Myocyte (in vitro differentiated cells): ENCODE data around the gene DDX27. TPM values are rescaled to one million over a fixed set of nuclear protein-coding genes. Genes with fewer than 3 reads are reported as not detected.

ENCODE experiments used
- DNase-seq: peaks from one replicate; pipeline ENCODE4 v3.0.0-alpha.2; 2012; ENCODE audit warnings: low read depth
- total RNA-seq: library from RNA; depleted of rRNA; stranded (reverse); fragments of >200 nt; gene quantifications from 2 replicates; pipeline ENCODE4 v1.2.3, GENCODE V29; 2014

DDX27 gene
- total RNA-seq, 1 donor from 2014 or later: 33.7 TPM

DNA sequence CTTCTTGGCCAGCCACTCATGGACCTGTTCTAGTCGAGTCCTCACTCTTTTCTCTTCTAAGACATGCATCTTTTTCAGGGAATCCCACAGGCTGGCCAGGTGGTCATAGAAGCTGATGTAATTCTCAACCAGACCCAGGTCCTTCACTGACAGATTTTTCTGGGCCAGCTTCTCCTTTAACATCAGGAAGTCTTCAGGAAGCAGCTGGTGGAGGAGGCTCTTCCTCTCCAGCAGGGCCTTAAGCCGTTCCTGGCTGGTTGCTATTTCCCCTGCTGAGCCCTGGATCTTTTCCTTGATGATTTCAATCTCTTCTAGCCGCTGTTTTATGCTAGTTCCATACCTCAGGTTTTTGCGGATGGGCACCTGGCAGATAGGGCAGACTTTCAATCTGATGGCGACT, 28.6 kb downstream of the DDX27 start:
- DNase-seq: no peak

DNA sequence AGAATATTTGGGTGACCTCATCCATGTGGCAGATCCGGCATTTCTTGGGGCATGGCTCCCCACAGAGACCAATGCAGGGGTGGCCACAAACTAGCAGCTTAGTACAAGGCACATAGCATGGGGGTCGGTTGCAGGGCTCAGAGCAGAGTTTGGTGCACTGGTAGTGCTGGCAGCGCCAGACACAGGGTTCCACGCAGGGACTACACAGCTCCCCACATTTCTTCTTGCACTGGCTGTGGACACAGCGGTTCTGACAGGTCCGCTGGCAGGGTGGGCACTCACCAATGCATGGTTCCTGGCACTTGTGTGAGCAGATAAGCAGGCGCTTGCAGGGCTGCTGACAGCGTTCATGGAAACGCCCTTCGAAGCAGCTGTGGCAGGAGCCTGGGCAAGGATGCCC, 29.1 kb downstream of the DDX27 start:
- DNase-seq: peak; percentile 68

GRCh38 chr20:49248879-49249665, 29.9 kb downstream of the DDX27 start:
- no peak for DNase-seq

- DNase-seq: no peak
These were observed 33.5 kb downstream of the DDX27 start for GRCh38 chr20:49252556-49253350.

GRCh38 chr20:49256261-49256660, 37.0 kb downstream of the DDX27 start:
- DNase-seq: no peak

DNA sequence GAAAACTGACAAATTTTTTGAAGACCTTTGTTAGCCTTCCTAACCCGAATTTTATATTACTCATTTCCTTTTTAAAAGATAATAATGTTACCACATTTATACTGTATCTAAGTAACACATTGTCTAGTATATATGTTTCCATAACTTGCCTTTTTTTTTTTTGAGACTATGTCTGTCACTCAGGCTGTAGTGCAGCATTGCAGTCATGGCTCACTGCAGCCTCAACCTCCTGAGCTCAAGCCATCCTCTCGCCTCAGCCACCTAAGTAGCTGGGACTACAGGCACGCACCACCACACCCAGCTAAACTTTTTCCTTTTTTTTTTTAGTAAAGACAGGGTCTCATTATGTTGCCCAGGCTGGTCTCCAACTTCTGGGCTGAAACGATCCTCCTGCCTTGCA, 40.1 kb downstream of the DDX27 start:
- no peak for DNase-seq

GRCh38 chr20:49259799-49260198, 40.6 kb downstream of the DDX27 start:
- DNase-seq: no peak

- no peak for DNase-seq
These were observed 41.0 kb downstream of the DDX27 start for GRCh38 chr20:49260218-49260617.

GRCh38 chr20:49261173-49261572, 42.0 kb downstream of the DDX27 start:
- DNase-seq: no peak

- no peak for DNase-seq
These were observed 43.2 kb downstream of the DDX27 start for GRCh38 chr20:49262444-49262843.

- no peak for DNase-seq
These were observed 48.1 kb downstream of the DDX27 start for GRCh38 chr20:49267327-49267726.

GRCh38 chr20:49268600-49269365, 49.6 kb downstream of the DDX27 start:
- peak; percentile 75 for DNase-seq

DNA sequence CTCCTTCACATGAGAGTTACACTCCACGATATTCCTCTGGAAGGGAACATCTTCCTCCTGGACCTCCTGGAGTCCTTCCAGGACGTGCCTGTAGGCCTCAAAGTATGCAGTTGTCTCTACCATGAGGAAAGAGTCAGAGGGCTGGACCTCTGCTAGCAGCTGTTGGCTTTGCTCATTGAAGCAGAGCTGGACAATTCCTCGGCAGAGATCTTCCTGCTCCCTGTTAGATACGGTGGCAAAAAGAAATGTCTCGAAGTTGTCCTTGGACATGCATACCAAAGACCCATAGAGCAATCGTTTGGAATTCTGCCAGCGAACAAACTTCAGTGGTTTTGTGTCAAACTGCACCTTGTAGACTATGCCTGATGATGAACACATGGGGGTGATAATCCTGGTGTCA, 51.0 kb downstream of the DDX27 start:
- peak; percentile 93 for DNase-seq

DNA sequence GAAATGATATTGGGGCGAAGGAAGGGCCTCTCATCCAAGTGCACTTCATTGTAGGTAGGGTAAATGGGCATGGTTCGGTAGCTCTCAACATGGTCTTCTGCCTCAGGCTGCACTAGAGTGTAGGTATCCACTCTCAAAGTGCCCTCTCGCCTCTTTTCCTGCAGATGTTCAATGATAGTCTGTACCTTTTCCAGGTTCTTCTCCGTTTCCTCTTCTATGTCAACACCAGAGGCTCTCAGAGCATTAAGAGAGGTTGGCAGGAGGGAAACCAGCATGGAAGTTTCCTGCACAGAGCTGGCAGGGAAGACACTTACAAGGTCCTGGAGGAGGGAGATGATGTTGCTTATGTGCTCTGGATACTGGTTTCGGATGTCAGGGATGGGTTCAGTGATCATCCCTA, 51.5 kb downstream of the DDX27 start:
- no peak for DNase-seq

DNA sequence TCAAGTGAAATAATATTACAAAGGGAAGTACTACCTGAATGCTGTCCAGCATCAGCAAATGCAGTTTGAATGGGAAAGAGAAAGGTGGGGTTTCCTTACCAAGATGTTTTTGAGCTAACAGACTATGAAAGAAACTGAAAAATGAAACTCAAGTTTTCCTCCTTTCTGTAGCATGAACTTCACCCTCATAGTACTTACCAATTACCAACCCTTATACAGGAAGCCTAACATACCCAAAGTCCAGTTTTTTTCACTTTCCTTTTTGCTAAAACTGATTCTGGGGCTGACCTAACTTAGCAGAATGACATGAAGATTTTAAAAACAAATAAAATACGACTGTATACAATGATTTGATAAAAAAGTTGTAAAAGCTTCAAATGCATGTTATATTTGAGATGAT, 53.4 kb downstream of the DDX27 start:
- no peak for DNase-seq

DNA sequence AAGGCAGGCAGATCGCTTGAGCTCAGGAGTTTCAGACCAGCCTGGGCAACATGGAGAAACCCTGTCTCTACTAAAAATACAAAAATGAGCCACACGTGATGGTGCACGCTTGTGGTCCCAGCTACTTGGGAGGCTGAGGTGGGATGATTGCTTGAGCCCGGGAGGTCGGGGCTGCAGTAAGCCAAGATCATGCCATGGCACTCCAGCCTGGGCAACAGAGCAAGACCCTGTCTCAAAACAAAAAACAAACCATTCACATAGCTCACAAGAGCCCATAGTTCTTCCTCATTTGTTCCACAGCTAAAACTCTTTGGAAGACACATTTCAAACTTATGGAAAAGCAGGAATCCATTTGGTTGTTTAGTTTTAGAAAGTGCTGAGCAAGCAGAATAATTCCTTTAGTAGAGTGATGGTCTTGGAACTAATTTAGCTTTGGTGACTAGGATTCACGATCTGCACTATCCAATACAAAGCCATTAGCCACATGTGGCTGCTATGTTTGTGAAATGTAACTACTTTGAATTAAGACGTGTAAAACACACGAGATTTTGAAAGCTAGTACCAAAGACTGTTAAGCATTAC, 54.6 kb downstream of the DDX27 start:
- no peak for DNase-seq

DNA sequence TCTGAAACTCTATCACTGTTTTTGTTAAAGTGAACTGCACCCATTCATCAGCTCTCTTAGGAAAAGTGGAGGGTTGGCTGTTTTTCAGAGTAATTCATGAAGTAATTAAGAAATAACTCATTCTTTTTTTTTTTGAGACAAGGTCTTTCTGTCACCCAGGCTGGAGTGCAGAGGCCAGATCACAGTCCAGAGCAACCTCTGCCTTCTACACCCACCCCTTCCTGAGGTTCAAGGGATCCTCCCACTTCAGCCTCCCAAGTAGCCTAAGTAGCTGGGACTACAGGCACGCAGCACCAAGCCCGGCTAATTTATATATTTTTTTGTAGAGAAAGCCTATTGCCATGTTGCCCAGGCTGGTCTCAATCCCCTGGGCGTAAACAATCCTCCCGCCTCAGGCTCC, 56.0 kb downstream of the DDX27 start:
- no peak for DNase-seq

- DNase-seq: no peak
These were observed 56.4 kb downstream of the DDX27 start for GRCh38 chr20:49275636-49276035.

DNA sequence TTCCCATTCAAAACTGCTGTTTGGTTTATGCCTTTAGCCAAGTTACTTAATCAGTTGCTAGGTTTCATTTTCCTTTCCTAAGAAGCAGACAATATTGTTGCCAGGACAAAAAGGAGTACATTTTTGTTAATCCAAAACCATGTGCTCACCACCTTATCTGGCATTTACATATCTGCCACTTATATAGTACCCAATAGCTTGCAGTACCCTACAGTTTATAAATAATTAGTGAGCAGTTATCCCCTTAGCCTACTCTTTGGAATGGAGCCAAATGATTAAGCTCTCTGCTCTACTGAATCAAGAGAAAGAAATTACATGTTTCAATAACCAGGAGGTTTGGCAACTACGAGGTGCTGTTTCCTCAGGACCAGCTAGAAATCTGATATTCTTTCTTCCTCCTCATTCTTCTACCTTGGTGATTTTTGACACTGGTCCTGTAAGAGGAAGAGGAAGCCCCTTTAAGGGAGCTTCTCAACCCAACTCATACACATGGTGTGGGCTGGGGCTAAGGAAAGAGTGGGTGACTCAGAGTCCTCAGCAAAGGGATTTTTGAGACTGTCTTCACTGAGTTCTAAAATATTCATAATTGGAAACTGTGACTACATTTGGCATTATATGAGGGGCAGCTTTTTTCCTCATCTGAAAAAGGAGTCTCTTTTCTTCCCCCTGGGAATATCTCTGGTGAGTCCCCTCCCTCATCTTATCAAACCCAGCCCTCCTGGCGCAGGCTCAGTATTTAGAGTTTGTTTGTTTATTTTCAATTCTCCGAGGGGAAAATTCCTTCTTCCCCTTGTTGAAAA, 57.1 kb downstream of the DDX27 start:
- DNase-seq: peak; percentile 58

DNA sequence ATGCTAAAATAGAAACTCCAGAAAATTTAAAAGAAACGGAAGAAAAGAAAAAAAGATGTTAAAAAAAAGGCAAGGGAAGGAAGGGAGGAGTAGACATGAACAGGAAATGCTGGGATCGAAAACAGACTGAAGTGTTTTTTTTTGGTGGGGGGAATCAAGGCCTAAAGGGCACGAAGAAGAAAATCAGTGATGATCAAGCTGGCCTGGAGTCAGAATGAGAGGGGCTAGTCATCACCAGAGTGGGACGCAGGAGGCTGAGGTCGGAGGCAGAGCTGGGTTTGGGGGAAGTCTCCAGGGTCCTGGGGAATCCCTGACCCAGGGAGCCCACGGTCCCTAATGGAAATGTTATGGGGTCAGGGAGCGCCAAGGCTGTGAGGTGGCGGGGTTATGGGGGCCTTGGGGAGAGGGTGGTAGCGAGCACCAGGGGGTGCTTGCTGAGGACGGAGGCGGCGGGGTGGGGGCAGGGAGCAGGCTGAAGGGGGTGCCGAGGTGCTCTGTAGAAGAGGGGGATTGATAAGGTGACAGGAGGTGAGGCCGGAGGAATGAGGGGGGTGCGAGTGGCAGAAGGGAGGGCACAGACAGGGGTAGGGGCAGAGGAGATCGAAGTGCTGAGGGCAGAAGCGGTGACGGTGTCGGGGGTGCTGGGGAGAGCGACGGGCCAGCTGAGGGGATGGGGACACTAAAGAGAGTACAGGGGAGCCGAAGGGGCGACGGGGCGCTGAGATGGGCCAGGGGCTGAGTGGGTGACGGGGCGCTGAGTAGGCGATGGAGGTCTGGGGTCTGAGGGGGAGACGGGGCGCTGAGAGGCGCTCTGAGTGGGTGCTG, 58.0 kb downstream of the DDX27 start:
- peak; percentile 34 for DNase-seq
